Subcutaneous abdominal adipose tissue (tissue), 5 donors: ENCODE data around the gene CDK5R2.

ENCODE experiments used
- H3K27ac ChIP-seq: one replicate; pipeline ENCODE4 v1.7.0; 2013; ENCODE audit warnings: low read depth, mild to moderate bottlenecking, inconsistent platforms, low read length, moderate library complexity
- H3K27me3 ChIP-seq, 5 donors: one replicate each; pipeline ENCODE4 v1.7.0; 2013; ENCODE audit warnings: low read length in 5 of 5, inconsistent platforms in 1 of 5; ENCODE audit not compliant: control insufficient read depth in 5 of 5, insufficient read depth in 4 of 5
- H3K36me3 ChIP-seq, 5 donors: one replicate each; pipeline ENCODE4 v1.7.0; 2013; ENCODE audit warnings: low read length in 5 of 5; ENCODE audit not compliant: control insufficient read depth in 5 of 5, insufficient read depth in 5 of 5
- H3K4me1 ChIP-seq, 5 donors: one replicate each; pipeline ENCODE4 v1.7.0; 2013; ENCODE audit warnings: low read length in 5 of 5, mild to moderate bottlenecking in 3 of 5, moderate library complexity in 1 of 5; ENCODE audit not compliant: control insufficient read depth in 5 of 5, insufficient read depth in 5 of 5
- H3K4me3 ChIP-seq, 5 donors: one replicate each; pipeline ENCODE4 v1.7.0; 2013; ENCODE audit warnings: low read length in 5 of 5, low read depth in 1 of 5
- H3K9ac ChIP-seq, 5 donors: one replicate each; pipeline ENCODE4 v1.7.0; 2013; ENCODE audit warnings: low read length in 5 of 5, mild to moderate bottlenecking in 4 of 5, moderate library complexity in 3 of 5
- H3K9me3 ChIP-seq, 5 donors: one replicate each; pipeline ENCODE4 v1.7.0; 2013; ENCODE audit warnings: low read length in 5 of 5; ENCODE audit not compliant: control insufficient read depth in 5 of 5
- donor health status: healthy.
- donor health status: healthy.
- donor health status: healthy.
- donor health status: healthy.
- donor health status: healthy.

Gene CDK5R2

DNA sequence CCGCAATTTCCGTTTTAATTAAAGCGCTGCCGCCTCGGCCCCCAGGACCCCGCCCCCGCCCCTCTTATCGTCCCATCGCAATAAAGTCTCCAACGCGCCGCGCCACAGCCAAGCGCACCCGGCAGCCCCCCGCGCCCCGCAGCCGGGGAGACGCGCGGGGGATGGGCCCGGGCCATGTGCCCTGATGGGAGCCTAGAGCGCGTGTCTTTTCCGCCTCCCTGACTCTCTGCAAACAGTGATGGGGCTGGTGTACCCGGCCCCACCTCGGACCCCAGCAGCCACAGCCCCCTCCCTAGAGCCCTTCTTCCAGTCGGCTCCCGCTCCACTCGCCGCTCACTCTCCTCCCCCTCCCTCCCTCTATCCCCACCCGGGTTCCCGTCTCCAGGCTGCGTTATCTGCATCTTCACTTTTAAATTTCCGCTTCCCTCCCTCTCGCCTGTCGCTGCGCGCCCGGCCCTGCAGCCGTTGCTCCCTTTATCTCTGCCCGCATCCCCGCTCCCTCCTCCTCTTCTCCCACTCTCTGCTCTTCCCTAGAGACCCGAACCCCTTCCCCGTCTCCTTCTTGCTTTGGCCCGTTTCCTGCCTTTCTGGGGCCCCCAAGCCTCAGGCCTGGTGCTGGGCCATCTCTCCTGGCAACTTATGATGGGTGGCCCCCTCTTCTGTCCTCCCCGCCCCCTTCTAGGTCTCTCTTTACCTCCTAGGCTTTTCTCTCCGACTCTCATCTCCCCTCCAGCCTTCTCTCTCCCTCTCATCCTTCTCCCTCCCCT, 26.0 kb downstream of the CDK5R2 start:
- peaks cover 0 to 3% (median 0%) of the 10 kb centered on the region in 5 donors for H3K9me3 ChIP-seq
- peaks cover 0 to 39% (median 31%) of the 10 kb centered on the region in 5 donors for H3K4me1 ChIP-seq
- peaks cover 71 to 92% (median 87%) of the 10 kb centered on the region in 5 donors for H3K27me3 ChIP-seq
- H3K36me3 ChIP-seq: no peaks in the 10 kb centered on the region
- no peak overlapping the region for H3K27ac ChIP-seq
- H3K9ac ChIP-seq: no peak overlapping the region
- no peak overlapping the region for H3K4me3 ChIP-seq

DNA sequence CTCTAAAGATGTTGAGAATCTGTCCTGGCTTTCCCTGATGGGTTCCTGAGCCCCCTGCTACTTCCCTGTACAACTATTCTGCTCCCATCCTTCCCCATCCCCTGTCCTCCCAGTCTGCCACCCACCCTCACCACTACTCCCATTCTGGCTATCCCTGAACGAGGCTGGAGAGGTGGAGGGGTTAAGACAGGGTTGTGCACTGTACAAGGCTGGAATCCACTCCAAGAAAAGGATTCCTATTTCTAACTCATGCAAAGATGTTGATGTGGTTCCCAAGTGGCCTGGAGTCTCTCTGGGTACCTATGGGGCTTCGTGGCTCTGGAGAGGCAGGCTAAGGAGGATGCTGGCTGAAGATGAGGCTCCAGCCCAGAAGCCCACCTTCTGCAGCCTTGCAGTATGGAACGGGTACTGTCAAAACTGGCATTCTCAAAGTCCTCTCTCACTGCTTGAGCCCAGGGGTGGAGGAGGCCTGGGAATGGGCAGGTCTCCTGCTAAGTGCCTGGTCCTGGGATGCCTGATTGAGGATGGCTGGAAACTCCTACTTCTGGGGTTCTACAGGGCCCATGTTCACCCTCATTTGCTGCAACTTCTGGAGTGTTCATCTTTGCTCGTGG, 26.8 kb downstream of the CDK5R2 start:
- no peak overlapping the region for H3K9ac ChIP-seq
- H3K4me1 ChIP-seq: peaks cover 0 to 33% (median 25%) of the 10 kb centered on the region in 5 donors
- H3K27me3 ChIP-seq: peaks cover 71 to 92% (median 88%) of the 10 kb centered on the region in 5 donors
- H3K36me3 ChIP-seq: no peaks in the 10 kb centered on the region
- peaks cover 0 to 3% (median 0%) of the 10 kb centered on the region in 5 donors for H3K9me3 ChIP-seq
- H3K27ac ChIP-seq: no peak overlapping the region
- no peak overlapping the region for H3K4me3 ChIP-seq

DNA sequence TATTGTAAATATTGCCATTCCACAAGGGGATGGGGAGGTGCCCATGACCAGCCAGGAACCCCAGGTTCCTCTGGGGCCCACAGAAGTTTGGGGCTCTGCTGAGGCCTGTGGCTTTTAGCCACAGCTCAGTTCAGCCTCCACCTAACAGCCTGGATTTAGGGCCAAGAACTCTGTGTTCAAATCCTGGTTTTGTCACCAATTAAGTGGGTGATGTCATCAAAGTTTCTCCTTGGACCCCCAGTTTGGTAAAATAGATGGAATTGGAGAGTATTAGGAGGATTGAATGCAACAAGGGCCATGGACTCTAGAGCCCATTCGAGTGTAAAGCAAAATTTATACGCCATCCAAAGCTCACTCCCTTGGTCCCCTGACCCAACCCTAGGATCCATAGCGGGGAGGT, 28.7 kb downstream of the CDK5R2 start:
- Histone ChIP-seq H3K36me3 (no peaks in the 10 kb centered on the region), H3K4me1 (peaks cover 0 to 25% (median 17%) of the 10 kb centered on the region in 5 donors), H3K27ac (no peak overlapping the region), H3K4me3 (no peak overlapping the region), H3K9me3 (peaks cover 0 to 3% (median 0%) of the 10 kb centered on the region in 5 donors), H3K27me3 (peaks cover 76 to 95% (median 90%) of the 10 kb centered on the region in 5 donors), H3K9ac (no peak overlapping the region)

DNA sequence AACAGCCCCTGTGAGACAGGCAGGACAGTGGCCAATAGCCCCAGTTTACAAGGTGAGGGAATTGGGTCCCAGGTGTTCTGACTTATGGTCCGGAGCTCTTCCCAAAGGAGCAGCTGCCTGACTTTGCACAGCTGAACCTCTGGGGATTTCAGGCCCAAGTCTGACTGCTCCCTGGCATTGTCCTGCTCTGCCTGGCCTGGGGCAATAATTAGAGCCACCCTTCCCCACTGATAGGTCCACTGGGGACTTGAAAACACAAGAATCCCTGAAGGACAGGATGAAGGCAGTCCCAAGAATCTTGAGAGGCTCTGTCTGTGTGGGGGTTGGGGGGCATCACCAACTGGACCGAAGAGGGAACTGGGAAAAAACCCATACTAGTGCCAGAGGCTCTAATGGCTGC, 29.2 kb downstream of the CDK5R2 start:
- Histone ChIP-seq H3K4me1 (peaks cover 0 to 26% (median 21%) of the 10 kb centered on the region in 5 donors), H3K36me3 (no peaks in the 10 kb centered on the region), H3K9me3 (peaks cover 0 to 3% (median 0%) of the 10 kb centered on the region in 5 donors), H3K9ac (no peak overlapping the region), H3K4me3 (no peak overlapping the region), H3K27me3 (peaks cover 76 to 95% (median 90%) of the 10 kb centered on the region in 5 donors), H3K27ac (no peak overlapping the region)

DNA sequence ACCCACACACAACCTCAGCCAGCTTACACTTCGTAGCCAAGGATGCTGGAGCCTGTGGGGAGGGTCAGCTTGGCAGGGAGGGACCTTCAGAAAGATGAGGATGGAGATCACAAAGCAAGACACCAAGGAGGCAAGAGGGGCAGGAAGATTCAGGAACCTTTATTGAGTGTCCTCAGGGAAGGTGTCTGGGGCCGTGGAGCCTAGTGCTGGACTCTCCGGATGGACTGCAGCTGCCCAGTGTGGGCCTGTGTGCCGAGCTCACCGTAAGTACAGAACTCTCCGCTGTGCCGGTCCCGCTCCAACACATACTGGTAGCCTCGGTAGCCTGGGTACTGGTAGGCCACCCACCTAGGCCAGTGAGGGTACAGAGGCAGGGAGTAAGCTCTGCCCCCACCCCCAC, 30.6 kb downstream of the CDK5R2 start:
- no peak overlapping the region for H3K9ac ChIP-seq
- peaks cover 0 to 3% (median 0%) of the 10 kb centered on the region in 5 donors for H3K9me3 ChIP-seq
- H3K4me1 ChIP-seq: peaks cover 0 to 19% (median 15%) of the 10 kb centered on the region in 5 donors
- H3K36me3 ChIP-seq: no peaks in the 10 kb centered on the region
- H3K27me3 ChIP-seq: peaks cover 78 to 96% (median 90%) of the 10 kb centered on the region in 5 donors
- no peak overlapping the region for H3K4me3 ChIP-seq
- H3K27ac ChIP-seq: no peak overlapping the region

DNA sequence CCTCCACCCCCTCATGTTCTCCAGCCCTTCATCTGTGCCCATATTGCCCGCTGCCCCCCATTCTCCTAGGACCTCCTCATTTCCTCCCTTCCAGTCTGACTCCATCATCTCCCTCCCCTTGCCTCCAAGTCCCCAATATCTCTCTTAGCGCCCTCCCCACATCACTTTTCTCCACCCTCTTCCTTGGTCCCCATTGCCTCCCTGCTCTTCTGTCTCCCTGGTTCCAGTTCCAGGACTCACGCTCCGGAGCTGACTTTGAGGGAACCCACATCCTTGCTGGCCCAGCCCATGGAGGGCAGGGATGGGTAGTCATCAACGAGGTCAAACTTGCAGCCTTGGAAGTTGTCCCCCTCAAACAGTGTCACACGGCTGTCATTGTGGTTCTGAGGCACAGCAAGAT, 31.1 kb downstream of the CDK5R2 start:
- Histone ChIP-seq H3K9ac (no peak overlapping the region), H3K27me3 (peaks cover 84 to 98% (median 92%) of the 10 kb centered on the region in 5 donors), H3K9me3 (peaks cover 0 to 3% (median 0%) of the 10 kb centered on the region in 5 donors), H3K36me3 (no peaks in the 10 kb centered on the region), H3K4me3 (no peak overlapping the region), H3K27ac (no peak overlapping the region), H3K4me1 (peaks cover 0 to 18% (median 16%) of the 10 kb centered on the region in 5 donors)

DNA sequence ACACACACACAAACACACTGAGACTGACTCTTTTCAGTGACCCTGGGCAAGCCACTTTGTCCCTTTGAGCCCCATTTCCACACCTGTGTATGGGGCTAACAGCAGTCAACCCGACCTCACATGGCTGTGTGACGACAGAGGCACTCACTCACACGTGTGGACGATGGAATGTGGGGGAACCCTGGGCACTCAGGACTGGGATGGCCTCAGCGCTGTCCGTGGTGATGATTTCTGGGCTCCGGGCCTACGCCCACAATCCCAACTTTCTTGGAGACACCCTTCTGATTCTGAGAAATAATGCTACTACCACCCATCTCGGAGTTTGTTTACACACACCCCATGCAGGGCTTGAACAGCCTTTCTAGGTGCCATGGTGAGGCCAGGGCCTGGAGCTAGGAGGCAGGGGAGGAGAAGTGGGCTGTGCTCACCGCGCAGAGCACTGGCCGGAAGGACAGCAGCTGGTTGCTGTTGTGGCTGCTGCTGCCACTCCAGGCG, 32.3 kb downstream of the CDK5R2 start:
- Histone ChIP-seq H3K9me3 (peaks cover 0 to 3% (median 0%) of the 10 kb centered on the region in 5 donors), H3K4me3 (no peak overlapping the region)

DNA sequence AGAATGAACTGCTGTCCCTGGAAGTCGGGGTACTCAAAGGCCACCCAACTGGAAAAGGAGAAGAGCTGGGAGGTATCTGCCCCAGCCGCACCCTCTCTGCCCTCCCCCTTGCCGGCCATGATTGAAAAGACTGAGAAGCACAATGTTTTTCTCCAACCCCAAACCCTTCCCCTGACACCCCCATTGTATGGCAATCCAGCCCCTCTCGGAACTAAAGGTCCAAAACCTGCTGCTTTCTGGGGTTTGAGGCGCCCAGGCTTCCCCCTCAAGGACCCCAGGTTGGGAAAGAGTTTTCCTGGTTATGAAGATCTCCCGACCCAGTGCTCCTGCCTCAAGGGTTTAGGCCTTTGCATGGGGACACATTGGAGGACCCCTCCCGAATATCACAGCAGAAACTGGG, 32.7 kb downstream of the CDK5R2 start:
- Histone ChIP-seq H3K4me1 (peaks cover 0 to 28% (median 21%) of the 10 kb centered on the region in 5 donors), H3K27ac (no peak overlapping the region), H3K9ac (no peak overlapping the region), H3K9me3 (peaks cover 0 to 3% (median 0%) of the 10 kb centered on the region in 5 donors), H3K36me3 (no peaks in the 10 kb centered on the region), H3K27me3 (peaks cover 81 to 95% (median 86%) of the 10 kb centered on the region in 5 donors), H3K4me3 (no peak overlapping the region)

More for the DNA sequence above, 32.3 kb downstream of the CDK5R2 start:
- H3K36me3 ChIP-seq: no peaks in the 10 kb centered on the region
- no peak overlapping the region for H3K9ac ChIP-seq
- H3K27ac ChIP-seq: no peak overlapping the region
- H3K4me1 ChIP-seq: peaks cover 0 to 28% (median 21%) of the 10 kb centered on the region in 5 donors
- peaks cover 77 to 96% (median 88%) of the 10 kb centered on the region in 5 donors for H3K27me3 ChIP-seq

DNA sequence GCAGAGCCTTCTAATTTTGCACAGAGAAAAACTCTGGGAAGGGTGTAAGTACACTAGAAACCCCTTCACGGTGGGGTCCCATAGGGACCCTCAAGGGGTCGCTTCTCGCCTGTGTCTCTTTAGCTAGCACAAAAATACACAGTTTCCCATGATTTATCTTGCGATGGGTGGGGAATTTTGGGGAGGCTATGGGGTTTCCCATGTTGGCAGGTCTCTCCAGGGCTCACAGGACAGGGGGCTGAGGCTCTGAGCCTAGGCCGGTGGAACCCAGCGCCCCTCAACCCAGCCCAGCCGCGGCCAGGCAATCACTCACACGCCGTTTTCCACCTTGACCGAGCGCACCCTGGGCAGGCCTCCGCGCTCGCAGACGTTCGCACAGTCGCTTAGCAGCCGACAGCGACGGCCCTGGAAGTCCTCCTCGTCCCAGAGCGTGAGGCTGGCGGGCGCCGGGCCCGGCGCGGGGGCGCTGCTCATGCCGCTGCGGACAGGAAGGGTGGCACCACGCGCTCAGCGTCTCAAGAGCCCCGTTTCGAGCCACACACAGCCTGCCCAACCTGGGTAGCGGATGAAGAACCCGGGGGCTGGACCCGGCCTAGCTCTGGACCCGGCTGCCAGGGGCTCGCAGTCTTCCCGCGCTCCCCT, 33.4 kb downstream of the CDK5R2 start:
- no peak overlapping the region for H3K9ac ChIP-seq
- H3K9me3 ChIP-seq: peaks cover 0 to 3% (median 0%) of the 10 kb centered on the region in 5 donors
- H3K4me3 ChIP-seq: peak overlapping the region in 4 of 5 donors; percentile 36 to 59 (median 40)
- H3K36me3 ChIP-seq: no peaks in the 10 kb centered on the region
- H3K27ac ChIP-seq: no peak overlapping the region
- peaks cover 79 to 95% (median 84%) of the 10 kb centered on the region in 5 donors for H3K27me3 ChIP-seq
- peaks cover 0 to 28% (median 21%) of the 10 kb centered on the region in 5 donors for H3K4me1 ChIP-seq
